Ascending aorta (tissue), 2 donors: Measurements from ENCODE around the gene SEL1L. TPM values are rescaled to one million over a fixed set of nuclear protein-coding genes. Genes with fewer than 3 reads are reported as not detected.

Experiments
- DNase-seq, 2 donors: peaks; one replicate each; pipeline ENCODE4 v3.0.0-alpha.2; 2019; ENCODE audit warnings: low spot score in 2 of 2
- H3K27ac ChIP-seq, 2 donors: fragments of 200-600 bp; sonication (generic); one replicate each; pipeline ENCODE4 v1.5.1; 2016 to 2017; ENCODE audit warnings: mild to moderate bottlenecking in 1 of 2
- H3K27me3 ChIP-seq: fragments of 200-600 bp; sonication (generic); one replicate; pipeline ENCODE4 v1.5.1; 2017
- H3K36me3 ChIP-seq, 2 donors: fragments of 200-600 bp; sonication (generic); one replicate each; pipeline ENCODE4 v1.5.1; 2016
- H3K4me1 ChIP-seq, 2 donors: fragments of 200-600 bp; sonication (generic); one replicate each; pipeline ENCODE4 v1.5.1; 2016 to 2017; ENCODE audit warnings: mild to moderate bottlenecking in 1 of 2
- H3K4me3 ChIP-seq, 2 donors: fragments of 200-600 bp; sonication (generic); one replicate each; pipeline ENCODE4 v1.5.1; 2016 to 2017; ENCODE audit warnings: mild to moderate bottlenecking in 1 of 2
- H3K9me3 ChIP-seq, 2 donors: fragments of 200-600 bp; sonication (generic); one replicate each; pipeline ENCODE4 v1.5.1; 2016
- intact Hi-C: fragments of 100-400 bp; cut with DNase I; formaldehyde crosslinking; loops from one replicate; pipeline ENCODE4 v1.15.1; 2023
- total RNA-seq: library from RNA; depleted of rRNA; stranded (reverse); fragments of >200 nt; gene quantifications from one replicate; pipeline ENCODE4 v1.1.0, GENCODE V29; 2016
- TF ChIP-seq, protein P1 (sequence below), 3 experiments: fragments of 200-600 bp in 2 of 3; fragments of 450-650 bp in 1 of 3; sonication (generic) in 2 of 3; IDR thresholded peaks; one replicate each; pipeline ENCODE4 v1.5.1; 2016 to 2019; ENCODE audit warnings: antibody characterized with exemption in 3 of 3, mild to moderate bottlenecking in 1 of 3, moderate library complexity in 1 of 3

The SEL1L gene
- total RNA-seq, 1 donor from 2014 or later, result 37.3 TPM

DNA sequence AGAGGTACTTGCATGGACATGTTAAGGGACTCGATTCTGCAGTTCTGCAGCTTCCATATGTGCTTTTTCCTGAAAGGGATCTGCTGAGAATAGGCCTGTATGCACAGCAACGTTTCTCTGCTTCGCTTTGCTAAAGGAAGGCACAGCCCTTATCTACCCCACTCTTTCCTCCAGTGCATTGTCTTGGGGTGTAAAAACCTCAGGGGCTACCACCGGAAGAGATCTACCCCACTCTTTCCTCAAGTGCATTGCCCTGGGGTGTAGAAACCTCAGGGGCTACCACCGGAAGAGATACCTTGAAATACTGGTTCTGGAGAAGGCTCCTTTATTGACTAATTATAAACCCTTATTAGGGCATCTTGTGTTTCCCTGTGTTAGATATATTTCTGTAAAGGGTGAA, 52.9 kb downstream of the SEL1L start:
- no peak for DNase-seq
- intact Hi-C loops, result no loop called here
- TF ChIP-seq, protein P1, sequence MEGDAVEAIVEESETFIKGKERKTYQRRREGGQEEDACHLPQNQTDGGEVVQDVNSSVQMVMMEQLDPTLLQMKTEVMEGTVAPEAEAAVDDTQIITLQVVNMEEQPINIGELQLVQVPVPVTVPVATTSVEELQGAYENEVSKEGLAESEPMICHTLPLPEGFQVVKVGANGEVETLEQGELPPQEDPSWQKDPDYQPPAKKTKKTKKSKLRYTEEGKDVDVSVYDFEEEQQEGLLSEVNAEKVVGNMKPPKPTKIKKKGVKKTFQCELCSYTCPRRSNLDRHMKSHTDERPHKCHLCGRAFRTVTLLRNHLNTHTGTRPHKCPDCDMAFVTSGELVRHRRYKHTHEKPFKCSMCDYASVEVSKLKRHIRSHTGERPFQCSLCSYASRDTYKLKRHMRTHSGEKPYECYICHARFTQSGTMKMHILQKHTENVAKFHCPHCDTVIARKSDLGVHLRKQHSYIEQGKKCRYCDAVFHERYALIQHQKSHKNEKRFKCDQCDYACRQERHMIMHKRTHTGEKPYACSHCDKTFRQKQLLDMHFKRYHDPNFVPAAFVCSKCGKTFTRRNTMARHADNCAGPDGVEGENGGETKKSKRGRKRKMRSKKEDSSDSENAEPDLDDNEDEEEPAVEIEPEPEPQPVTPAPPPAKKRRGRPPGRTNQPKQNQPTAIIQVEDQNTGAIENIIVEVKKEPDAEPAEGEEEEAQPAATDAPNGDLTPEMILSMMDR (IDR thresholded peaks at IDR 0.05), result no peak
- no peak overlapping the region for H3K27ac ChIP-seq
- no peaks in the 10 kb centered on the region for H3K4me1 ChIP-seq
- H3K36me3 ChIP-seq, result peaks cover 70 to 82% of the 10 kb centered on the region in 2 donors
- H3K4me3 ChIP-seq, result no peak overlapping the region
- H3K27me3 ChIP-seq, result no peaks in the 10 kb centered on the region
- H3K9me3 ChIP-seq, result no peaks in the 10 kb centered on the region

DNA sequence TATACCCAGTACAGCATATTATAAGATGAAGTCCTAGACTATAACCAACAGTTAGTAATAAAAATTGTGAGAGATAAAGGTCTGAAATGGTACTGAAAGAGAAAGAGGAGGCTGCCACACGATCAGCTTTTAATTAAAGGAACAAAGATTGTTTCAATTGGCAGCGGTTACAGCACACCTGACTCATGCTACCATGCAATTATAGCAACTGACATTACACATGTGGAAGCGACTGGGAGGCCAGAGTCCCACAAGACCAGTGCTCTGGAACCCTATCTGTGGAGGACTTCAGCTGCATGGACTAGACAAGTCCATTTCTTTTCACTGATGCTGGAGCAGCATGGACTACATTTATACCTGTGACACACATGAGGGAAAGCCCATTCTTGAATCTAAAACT, 55.2 kb downstream of the SEL1L start:
- Histone ChIP-seq H3K27me3 (no peaks in the 10 kb centered on the region), H3K27ac (no peak overlapping the region), H3K4me3 (no peak overlapping the region), H3K9me3 (no peaks in the 10 kb centered on the region), H3K4me1 (no peaks in the 10 kb centered on the region), H3K36me3 (peaks cover 51 to 71% of the 10 kb centered on the region in 2 donors)
- TF ChIP-seq, protein P1 (IDR thresholded peaks at IDR 0.05), result no peak
- no peak for DNase-seq
- intact Hi-C loops, result no loop called here

DNA sequence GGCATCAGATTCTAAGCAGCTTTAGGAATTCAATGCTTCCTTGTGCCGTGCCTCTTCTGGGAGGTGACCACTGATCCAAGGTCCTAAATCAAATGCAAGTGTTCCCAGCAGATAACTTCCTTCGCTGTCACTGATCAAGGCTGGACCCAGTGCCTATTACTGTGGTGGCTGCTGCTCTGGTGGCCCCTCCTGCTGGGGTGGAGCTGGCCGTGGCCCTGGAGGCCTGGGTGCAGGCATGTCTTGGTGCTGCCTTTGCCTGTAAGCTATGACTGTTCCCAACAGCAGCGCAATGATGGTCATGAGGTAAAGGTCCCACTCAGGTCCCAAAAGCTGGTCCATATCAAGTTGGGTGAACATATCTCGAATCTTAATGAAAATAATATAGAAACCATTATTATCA, 56.8 kb downstream of the SEL1L start:
- TF ChIP-seq, protein P1 (IDR thresholded peaks at IDR 0.05), result no peak

DNA sequence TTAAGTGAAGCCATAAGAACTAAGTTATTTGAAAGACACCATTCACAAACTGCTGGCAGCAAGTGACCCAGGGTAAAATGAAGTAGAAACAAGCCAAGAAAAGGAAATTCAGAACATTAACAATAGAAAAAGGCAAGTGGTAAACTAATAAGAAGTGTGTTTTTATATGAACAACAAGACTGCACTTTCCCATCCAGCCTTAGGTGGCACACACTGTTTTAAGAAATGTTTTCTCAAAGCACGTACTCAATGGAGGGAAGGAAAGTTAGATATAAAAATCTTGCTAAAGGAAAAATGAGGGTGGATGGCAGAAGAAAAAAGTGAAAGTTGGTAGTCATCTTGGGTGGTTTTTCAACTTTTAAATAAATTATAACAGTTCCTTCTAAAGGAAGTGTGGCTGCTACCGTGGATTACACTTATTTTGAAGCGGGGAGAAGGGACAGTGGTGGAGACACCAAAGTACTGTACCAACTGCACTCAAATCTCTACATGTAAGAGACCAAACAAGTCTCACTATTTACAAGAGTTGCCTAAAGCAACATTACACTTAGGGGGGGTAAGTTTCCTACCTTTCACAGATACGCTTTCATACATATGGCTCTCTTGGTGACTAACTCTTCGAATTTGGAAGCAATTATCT, 58.8 kb downstream of the SEL1L start:
- TF ChIP-seq, protein P1 (IDR thresholded peaks at IDR 0.05), result no peak
- Histone ChIP-seq H3K36me3 (peaks cover 35 to 53% of the 10 kb centered on the region in 2 donors), H3K9me3 (no peaks in the 10 kb centered on the region), H3K4me3 (no peak overlapping the region), H3K27me3 (no peaks in the 10 kb centered on the region), H3K4me1 (no peaks in the 10 kb centered on the region), H3K27ac (no peak overlapping the region)
- intact Hi-C loops, result no loop called here
- no peak for DNase-seq

More for the DNA sequence above, 56.8 kb downstream of the SEL1L start:
- Histone ChIP-seq H3K4me3 (no peak overlapping the region), H3K27me3 (no peaks in the 10 kb centered on the region), H3K4me1 (no peaks in the 10 kb centered on the region), H3K27ac (no peak overlapping the region), H3K36me3 (peaks cover 44 to 64% of the 10 kb centered on the region in 2 donors), H3K9me3 (no peaks in the 10 kb centered on the region)
- DNase-seq, result no peak
- intact Hi-C loops, result no loop called here

DNA sequence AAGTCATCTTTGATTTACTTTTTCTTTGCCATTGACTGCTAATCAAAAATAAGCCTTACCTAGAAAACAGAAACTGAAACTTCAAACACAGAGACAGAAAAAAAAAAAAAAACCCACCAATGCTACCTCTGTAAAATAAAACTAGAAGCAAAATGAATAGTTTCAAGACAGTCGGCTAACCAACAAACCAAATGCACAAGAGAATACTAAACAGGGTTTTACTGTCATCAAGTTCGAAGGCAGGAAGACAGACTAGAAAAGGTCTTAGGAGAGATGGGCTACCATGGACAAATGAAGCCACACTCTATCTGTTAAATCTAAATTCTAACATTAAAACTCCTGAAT, 59.5 kb downstream of the SEL1L start:
- Histone ChIP-seq H3K9me3 (no peaks in the 10 kb centered on the region), H3K4me3 (no peak overlapping the region), H3K27me3 (no peaks in the 10 kb centered on the region), H3K4me1 (no peaks in the 10 kb centered on the region), H3K36me3 (peaks cover 31 to 48% of the 10 kb centered on the region in 2 donors), H3K27ac (no peak overlapping the region)
- TF ChIP-seq, protein P1 (IDR thresholded peaks at IDR 0.05), result no peak
- no peak for DNase-seq
- intact Hi-C loops, result no loop called here
